DMS153 treated with DMSO at 0.1 percent for 48 hours (cell line): Measurements from ENCODE around the gene FRAS1.

Experiments
- DNase-seq: peaks from one replicate; lab custom pipeline; 2025; ENCODE audit not compliant: unreplicated experiment; lab: John Stamatoyannopoulos, UW

The FRAS1 gene

DNA sequence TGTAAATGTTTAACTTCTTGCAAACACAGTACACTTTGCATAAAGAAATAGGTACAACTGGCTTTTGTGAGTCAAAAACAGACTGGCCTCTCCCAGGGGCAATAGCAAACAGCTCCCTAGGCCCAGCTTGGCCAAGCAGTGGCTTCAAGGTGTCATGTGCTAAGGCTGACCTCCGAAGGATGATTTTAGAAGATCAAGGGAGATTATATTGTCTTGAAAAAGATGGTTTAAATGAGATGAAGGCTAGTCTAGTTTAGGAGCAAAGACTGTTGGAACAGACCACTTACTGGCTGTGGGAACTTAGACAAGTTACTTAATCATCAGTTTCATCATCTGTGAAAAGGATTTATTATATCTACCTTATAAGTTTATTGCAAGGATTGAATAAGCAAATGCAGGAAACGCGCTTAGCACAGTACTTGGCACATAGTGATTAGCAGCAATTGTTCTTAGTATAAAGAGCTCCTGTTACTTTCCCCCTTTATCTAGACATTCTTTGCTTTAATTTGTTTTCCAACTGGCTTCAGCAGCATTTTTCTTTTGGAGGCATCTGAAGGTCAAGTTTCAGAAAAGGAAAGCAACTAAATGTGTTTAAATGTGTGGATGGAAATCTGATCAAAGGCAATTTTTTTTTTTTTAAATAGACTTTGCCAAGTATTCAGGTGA, 511.6 kb downstream of the FRAS1 start:
- DNase-seq = no peak

GRCh38 chr4:78569306-78569821, 512.2 kb downstream of the FRAS1 start:
- DNase-seq = no peak

GRCh38 chr4:78570117-78570516, 513.0 kb downstream of the FRAS1 start:
- DNase-seq = no peak

DNA sequence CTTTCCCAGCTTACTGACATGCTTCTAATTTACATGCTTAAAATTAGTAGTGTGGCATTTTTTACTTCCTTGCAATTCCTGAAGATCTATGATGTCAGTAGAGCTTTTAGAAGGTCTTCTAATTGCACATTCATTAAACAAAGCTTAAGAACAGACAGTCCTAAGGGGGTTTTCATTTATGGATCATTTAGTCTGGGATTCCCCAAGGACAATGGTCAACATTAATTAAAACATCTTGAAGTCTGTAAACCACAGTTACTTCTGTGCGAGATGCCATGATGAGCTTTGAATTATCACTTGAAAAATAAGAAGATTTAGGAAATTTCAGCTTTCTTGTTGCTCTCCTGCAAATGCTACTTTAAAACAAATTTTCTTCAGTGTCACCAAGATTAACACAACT, 514.7 kb downstream of the FRAS1 start:
- DNase-seq = no peak

- DNase-seq = no peak
These were observed 521.7 kb downstream of the FRAS1 start for GRCh38 chr4:78578674-78579425.

- no peak for DNase-seq
These were observed 524.5 kb downstream of the FRAS1 start for GRCh38 chr4:78581618-78582017.

GRCh38 chr4:78584863-78585547, 527.9 kb downstream of the FRAS1 start:
- no peak for DNase-seq

- no peak for DNase-seq
These were observed 528.5 kb downstream of the FRAS1 start for GRCh38 chr4:78585633-78586032.

- DNase-seq = no peak
These were observed 531.9 kb downstream of the FRAS1 start for GRCh38 chr4:78588894-78589545.

DNA sequence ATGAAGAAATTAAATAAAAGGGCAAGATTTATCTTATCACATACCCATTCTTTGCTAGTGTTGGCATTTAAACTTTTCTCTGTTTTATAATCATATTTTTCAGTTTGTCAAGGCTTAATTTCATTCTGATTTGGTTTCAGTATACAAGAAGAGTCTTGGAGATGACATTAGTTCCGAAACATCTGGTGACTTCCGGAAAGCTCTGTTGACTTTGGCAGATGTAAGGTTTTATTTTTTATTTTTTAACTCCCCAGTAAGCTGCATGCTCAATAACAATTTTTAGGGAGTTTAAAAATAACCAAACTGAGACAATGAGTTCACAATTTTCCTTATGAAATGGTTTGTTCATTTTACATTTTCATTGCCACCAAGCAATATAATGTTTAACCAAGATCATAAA, 534.3 kb downstream of the FRAS1 start:
- DNase-seq = no peak

GRCh38 chr4:78592088-78592783, 535.1 kb downstream of the FRAS1 start:
- no peak for DNase-seq
